Keratinocyte (primary cell): ENCODE results near the gene KCNK10.

ENCODE experiments used
- CTCF ChIP-seq, 3 experiments: IDR thresholded peaks in 1 of 3; conservative IDR thresholded peaks in 1 of 3; optimal IDR thresholded peaks in 1 of 3; 2 replicates in 2 of 3; 3 replicates in 1 of 3; pipeline versions ENCODE3 to v1.5.1; 2011; ENCODE audit warnings: low read length in 3 of 3, mild to moderate bottlenecking in 3 of 3, moderate library complexity in 2 of 3, control low read depth in 1 of 3, inconsistent platforms in 1 of 3; ENCODE audit not compliant: insufficient read depth in 2 of 3; ENCODE audit errors: extremely low read depth in 1 of 3
- EZH2 ChIP-seq: IDR thresholded peaks from one replicate; pipeline ENCODE4 v1.6.1; 2012; ENCODE audit warnings: inconsistent platforms, mild to moderate bottlenecking, low read length, moderate library complexity

GRCh38 chr14:88137327-88137726 is 185.7 kb downstream of the KCNK10 start:
- TF ChIP-seq CTCF (optimal IDR thresholded peaks at IDR 0.05 in 1 of 3, IDR thresholded peaks at IDR 0.05 in 1 of 3, conservative IDR thresholded peaks at IDR 0.05 in 1 of 3; ENCODE audit: extremely low read depth in 1 of 3, insufficient read depth in 2 of 3, low read length in 3 of 3) (no peak), EZH2 (no peak)
